Aorta (tissue), 5 donors: ENCODE measurements around the gene ZNF581. TPM values are rescaled to one million over a fixed set of nuclear protein-coding genes. Genes with fewer than 3 reads are reported as not detected.

Experiments
- ATAC-seq: fragments of 200-7000 bp; cut with Tn5 transposase; one replicate; pipeline ENCODE4 v1.9.1; 2022; ENCODE audit warnings: moderate library complexity; ENCODE audit not compliant: low FRiP score
- DNase-seq, 2 donors: peaks; one replicate each; pipeline ENCODE4 v3.0.0-alpha.2; 2020
- H3K27ac ChIP-seq, 2 donors: one replicate each; pipeline ENCODE4 v1.5.1; 2013; ENCODE audit warnings: low read length in 2 of 2, mild to moderate bottlenecking in 2 of 2, moderate library complexity in 2 of 2, control low read depth in 1 of 2, inconsistent platforms in 1 of 2, low read depth in 1 of 2
- H3K27me3 ChIP-seq, 2 donors: one replicate each; pipeline ENCODE4 v1.6.1; 2013; ENCODE audit warnings: control low read depth in 1 of 2, low read length in 1 of 2, mild to moderate bottlenecking in 1 of 2, moderate library complexity in 1 of 2; ENCODE audit not compliant: insufficient read depth in 2 of 2, control insufficient read depth in 1 of 2
- H3K36me3 ChIP-seq, 2 donors: one replicate each; pipeline ENCODE4 v1.6.1; 2013; ENCODE audit warnings: control low read depth in 1 of 2, low read length in 1 of 2, mild to moderate bottlenecking in 1 of 2; ENCODE audit not compliant: insufficient read depth in 2 of 2, control insufficient read depth in 1 of 2
- H3K4me1 ChIP-seq, 2 donors: one replicate each; pipeline ENCODE4 v1.6.1; 2013; ENCODE audit warnings: low read length in 2 of 2, control low read depth in 1 of 2, mild to moderate bottlenecking in 1 of 2, moderate library complexity in 1 of 2; ENCODE audit not compliant: insufficient read depth in 2 of 2, control insufficient read depth in 1 of 2
- H3K4me3 ChIP-seq, 2 donors: one replicate each; pipeline ENCODE4 v1.5.1; 2013; ENCODE audit warnings: low read length in 2 of 2, control low read depth in 1 of 2, mild to moderate bottlenecking in 1 of 2
- H3K9me3 ChIP-seq: one replicate; pipeline ENCODE4 v1.6.1; 2013; ENCODE audit warnings: mild to moderate bottlenecking, low read length; ENCODE audit not compliant: control insufficient read depth
- WGBS, 2 donors: extraction: QIAGEN DNeasy Blood & Tissue Kit; methylation state at CpG; one replicate each; pipeline ENCODE4 v1.1.7; 2013; 5-methylcytosine and 5-hydroxymethylcytosine counted together
- intact Hi-C, 2 donors: fragments of 100-400 bp; cut with DNase I; formaldehyde crosslinking; loops; one replicate each; pipeline versions ENCODE4 v1.14.2 to v1.15.0; 2022
- polyA plus RNA-seq, 2 donors: library from polyadenylated mRNA; stranded (reverse); fragments of 200-250 nt; gene quantifications; one replicate each; pipeline ENCODE4 v1.2.3, GENCODE V29; 2013
- total RNA-seq, 2 donors: library from RNA; stranded (reverse); fragmentation: NEBNext Ultra II Directional; extraction: Animal tissue kit (Norgen Biotek cat#: 25700); gene quantifications; one replicate each; pipeline ENCODE4 v1.2.1, GENCODE V29; 2021
- donor health status: healthy with polysubstance abuse.
- donor health status: Bipolar disorder and iron deficiency.
- donor health status: DM: no; HTN: no; CAD: no.
- donor health status: DM: no; HTN: no; CAD: no.
- donor health status: DM: yes; HTN: yes; CAD: no.

The ZNF581 gene
- total and polyA plus RNA-seq, 4 donors, result 11.0 to 23.8 (median 17.6) TPM

DNA sequence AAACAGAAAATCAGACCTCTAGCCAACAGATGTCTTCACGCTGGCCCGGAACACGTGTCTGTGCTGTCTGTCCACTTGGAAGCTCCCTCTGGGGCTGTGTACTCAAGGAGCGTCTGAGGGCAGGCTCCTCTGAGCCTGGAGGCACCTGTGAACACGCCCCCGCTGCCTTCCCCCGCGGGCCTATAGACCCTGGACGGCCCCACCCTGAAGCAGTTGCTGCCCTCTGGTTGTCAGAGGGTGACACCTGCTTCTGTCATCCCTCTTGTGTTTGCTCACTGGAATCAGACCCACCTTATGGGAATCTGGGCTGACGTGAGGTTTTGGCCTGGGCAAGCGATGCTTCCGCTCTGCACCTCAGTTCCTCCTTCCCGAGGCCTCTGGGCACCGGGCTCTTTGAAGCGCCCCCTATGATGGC is 50.8 kb downstream of the ZNF581 start:
- peaks cover 5 to 19% of the 10 kb centered on the region in 2 donors for H3K36me3 ChIP-seq

GRCh38 chr19:55694656-55695491 is 51.4 kb downstream of the ZNF581 start:
- no peak overlapping the region for H3K27ac ChIP-seq
- no peak overlapping the region for H3K4me3 ChIP-seq
- no peaks in the 10 kb centered on the region for H3K4me1 ChIP-seq
- no peaks in the 10 kb centered on the region for H3K27me3 ChIP-seq
- H3K36me3 ChIP-seq, result peaks cover 5 to 17% of the 10 kb centered on the region in 2 donors
- intact Hi-C loops, result no loop called here
- ATAC-seq, result no peak
- DNase-seq, result peak in 1 of 2 donors; percentile 64
- no peaks in the 10 kb centered on the region for H3K9me3 ChIP-seq
- WGBS, 2 donors, result 89 to 92% methylated on average over 37 of the region's 37 CpGs

More for the DNA sequence above, 50.8 kb downstream of the ZNF581 start:
- Histone ChIP-seq H3K4me3 (no peak overlapping the region), H3K27ac (no peak overlapping the region), H3K9me3 (no peaks in the 10 kb centered on the region), H3K4me1 (no peaks in the 10 kb centered on the region), H3K27me3 (no peaks in the 10 kb centered on the region)
- ATAC-seq (no peak), DNase-seq (peak in 1 of 2 donors; percentile 63)
- 87 to 90% methylated on average over 15 of the region's 15 CpGs for WGBS, 2 donors
- intact Hi-C loops, result no loop called here

Other genes starting within 250 kb of the ZNF581 start
- 10 to 100 TPM; 13.2 to 26.8 TPM for gene UBE2S, start 235.9 kb upstream of the ZNF581 start, total RNA-seq
- 1 to 10 TPM; 7.0 to 8.4 TPM for gene UBE2S, start 235.9 kb upstream of the ZNF581 start, polyA plus RNA-seq
- not detected for gene SHISA7, start 200.3 kb upstream of the ZNF581 start, total RNA-seq
- gene SHISA7, start 200.3 kb upstream of the ZNF581 start, polyA plus RNA-seq, result under 1 TPM in 1 of 2 donors, not detected in 1; 0.05 TPM
- gene ISOC2, start 182.0 kb upstream of the ZNF581 start, total RNA-seq, result 10 to 100 TPM; 18.6 to 30.6 TPM
- 10 to 100 TPM; 42.6 to 47.3 TPM for gene ISOC2, start 182.0 kb upstream of the ZNF581 start, polyA plus RNA-seq
- gene C19orf85, start 178.9 kb upstream of the ZNF581 start, total RNA-seq, result not detected
- not detected for gene C19orf85, start 178.9 kb upstream of the ZNF581 start, polyA plus RNA-seq
- 1 to 10 TPM; 6.9 to 7.0 TPM for gene ZNF628, start 167.0 kb upstream of the ZNF581 start, total RNA-seq
- gene ZNF628, start 167.0 kb upstream of the ZNF581 start, polyA plus RNA-seq, result 1 to 10 TPM; 1.3 to 2.0 TPM
- 10 to 100 TPM; 15.3 to 16.2 TPM for gene NAT14, start 158.5 kb upstream of the ZNF581 start, total RNA-seq
- 10 to 100 TPM in 1 of 2 donors, 1 to 10 TPM in 1; 3.1 to 19.2 TPM for gene NAT14, start 158.5 kb upstream of the ZNF581 start, polyA plus RNA-seq
- 10 to 100 TPM in 1 of 2 donors, 1 to 10 TPM in 1; 8.6 to 64.1 TPM for gene SSC5D, start 155.2 kb upstream of the ZNF581 start, total RNA-seq
- gene SSC5D, start 155.2 kb upstream of the ZNF581 start, polyA plus RNA-seq, result 1 to 10 TPM; 1.6 to 3.7 TPM
- not detected for gene SBK2, start 106.5 kb upstream of the ZNF581 start, total RNA-seq
- gene SBK2, start 106.5 kb upstream of the ZNF581 start, polyA plus RNA-seq, result not detected
- gene SBK3, start 98.1 kb upstream of the ZNF581 start, total RNA-seq, result under 1 TPM in 1 of 2 donors, not detected in 1; 0.48 TPM
- not detected for gene SBK3, start 98.1 kb upstream of the ZNF581 start, polyA plus RNA-seq
- gene ZNF579, start 62.8 kb upstream of the ZNF581 start, total RNA-seq, result 10 to 100 TPM; 12.9 to 13.1 TPM
- gene ZNF579, start 62.8 kb upstream of the ZNF581 start, polyA plus RNA-seq, result 10 to 100 TPM in 1 of 2 donors, under 1 TPM in 1; 0.63 to 12.6 TPM
- 10 to 100 TPM; 12.7 to 13.2 TPM for gene FIZ1, start 44.1 kb upstream of the ZNF581 start, total RNA-seq
- gene FIZ1, start 44.1 kb upstream of the ZNF581 start, polyA plus RNA-seq, result 10 to 100 TPM in 1 of 2 donors, 1 to 10 TPM in 1; 2.8 to 12.6 TPM
- gene ZNF524, start 43.4 kb upstream of the ZNF581 start, total RNA-seq, result 10 to 100 TPM; 13.2 to 17.3 TPM
- 10 to 100 TPM; 13.4 to 38.8 TPM for gene ZNF524, start 43.4 kb upstream of the ZNF581 start, polyA plus RNA-seq
- gene ZNF865, start 38.0 kb upstream of the ZNF581 start, total RNA-seq, result 10 to 100 TPM; 13.4 to 16.4 TPM
- 1 to 10 TPM; 1.1 to 5.7 TPM for gene ZNF865, start 38.0 kb upstream of the ZNF581 start, polyA plus RNA-seq
- gene ZNF784, start 19.1 kb upstream of the ZNF581 start, total RNA-seq, result 1 to 10 TPM; 5.1 to 5.3 TPM
- gene ZNF784, start 19.1 kb upstream of the ZNF581 start, polyA plus RNA-seq, result 10 to 100 TPM in 1 of 2 donors, 1 to 10 TPM in 1; 4.8 to 27.2 TPM
- 10 to 100 TPM; 42.9 to 43.7 TPM for gene ZNF580, start 2.6 kb upstream of the ZNF581 start, total RNA-seq
- gene ZNF580, start 2.6 kb upstream of the ZNF581 start, polyA plus RNA-seq, result 10 to 100 TPM; 13.3 to 79.6 TPM
- gene CCDC106, start 4.6 kb downstream of the ZNF581 start, total RNA-seq, result 10 to 100 TPM in 1 of 2 donors, 1 to 10 TPM in 1; 7.2 to 11.0 TPM
- 10 to 100 TPM; 10.0 to 19.0 TPM for gene CCDC106, start 4.6 kb downstream of the ZNF581 start, polyA plus RNA-seq
- 100 to 1,000 TPM; 113 to 129 TPM for gene U2AF2, start 11.4 kb downstream of the ZNF581 start, total RNA-seq
- gene U2AF2, start 11.4 kb downstream of the ZNF581 start, polyA plus RNA-seq, result 10 to 100 TPM; 40.6 to 66.3 TPM
- gene EPN1, start 31.6 kb downstream of the ZNF581 start, total RNA-seq, result 10 to 100 TPM; 74.7 to 87.8 TPM
- gene EPN1, start 31.6 kb downstream of the ZNF581 start, polyA plus RNA-seq, result 10 to 100 TPM; 66.8 to 68.5 TPM
- gene NLRP9, start 94.8 kb downstream of the ZNF581 start, total RNA-seq, result not detected
- not detected for gene NLRP9, start 94.8 kb downstream of the ZNF581 start, polyA plus RNA-seq
- not detected for gene RFPL4A, start 115.4 kb downstream of the ZNF581 start, total RNA-seq
- gene RFPL4A, start 115.4 kb downstream of the ZNF581 start, polyA plus RNA-seq, result not detected
- gene RFPL4AL1, start 125.5 kb downstream of the ZNF581 start, total RNA-seq, result not detected
- gene RFPL4AL1, start 125.5 kb downstream of the ZNF581 start, polyA plus RNA-seq, result not detected
- gene NLRP11, start 188.3 kb downstream of the ZNF581 start, total RNA-seq, result not detected
- gene NLRP11, start 188.3 kb downstream of the ZNF581 start, polyA plus RNA-seq, result not detected
- not detected for gene NLRP4, start 192.9 kb downstream of the ZNF581 start, total RNA-seq
- not detected for gene NLRP4, start 192.9 kb downstream of the ZNF581 start, polyA plus RNA-seq